Liver (tissue), 9 donors: ENCODE measurements around the gene ZBTB18. TPM values are rescaled to one million over a fixed set of nuclear protein-coding genes. Genes with fewer than 3 reads are reported as not detected.
A peak's percentile ranks its signal among the peaks of the same experiment; 100 is the strongest.

Source experiments
- DNase-seq: peaks from one replicate; pipeline ENCODE4 v3.0.0-alpha.2; 2017; ENCODE audit warnings: low spot score
- H3K27ac ChIP-seq, 2 donors: one replicate each; pipeline ENCODE4 v1.7.0; 2013; ENCODE audit warnings: inconsistent platforms in 2 of 2, low read length in 2 of 2, control low read depth in 1 of 2, low read depth in 1 of 2, mild to moderate bottlenecking in 1 of 2
- H3K27me3 ChIP-seq, 4 donors: one replicate each; pipeline versions ENCODE4 v1.6.1 to v1.7.0; 2013; ENCODE audit warnings: low read length in 3 of 4, inconsistent platforms in 1 of 4, mild to moderate bottlenecking in 1 of 4, moderate library complexity in 1 of 4; ENCODE audit not compliant: control insufficient read depth in 4 of 4, insufficient read depth in 4 of 4
- H3K36me3 ChIP-seq, 4 donors: one replicate each; pipeline versions ENCODE4 v1.6.1 to v1.7.0; 2013; ENCODE audit warnings: low read length in 3 of 4, mild to moderate bottlenecking in 3 of 4, low read depth in 1 of 4, moderate library complexity in 1 of 4; ENCODE audit not compliant: control insufficient read depth in 4 of 4, insufficient read depth in 3 of 4
- H3K4me1 ChIP-seq, 4 donors: one replicate each; pipeline versions ENCODE4 v1.6.1 to v1.7.0; 2013; ENCODE audit warnings: low read length in 3 of 4, mild to moderate bottlenecking in 3 of 4, moderate library complexity in 1 of 4; ENCODE audit not compliant: control insufficient read depth in 4 of 4, insufficient read depth in 4 of 4
- H3K4me3 ChIP-seq, 3 donors: one replicate each; pipeline versions ENCODE4 v1.6.1 to v1.7.0; 2013; ENCODE audit warnings: low read length in 3 of 3, control low read depth in 1 of 3, low read depth in 1 of 3, mild to moderate bottlenecking in 1 of 3
- H3K9ac ChIP-seq, 2 donors: one replicate each; pipeline ENCODE4 v1.7.0; 2013; ENCODE audit warnings: low read length in 2 of 2, mild to moderate bottlenecking in 2 of 2, moderate library complexity in 2 of 2, control low read depth in 1 of 2, low read depth in 1 of 2
- H3K9me3 ChIP-seq, 4 donors: one replicate each; pipeline versions ENCODE4 v1.6.1 to v1.7.0; 2013; ENCODE audit warnings: low read length in 3 of 4; ENCODE audit not compliant: control insufficient read depth in 4 of 4
- FOXA1 ChIP-seq: IDR thresholded peaks from 2 replicates; pipeline ENCODE4 v1.6.1; 2016; ENCODE audit warnings: antibody characterized with exemption
- FOXA2 ChIP-seq: IDR thresholded peaks from 2 replicates; pipeline ENCODE4 v1.6.1; 2016; ENCODE audit warnings: antibody characterized with exemption
- GABPA ChIP-seq, 2 donors: IDR thresholded peaks in 1 of 2; conservative IDR thresholded peaks in 1 of 2; 2 replicates each; pipeline ENCODE4 v1.6.1; 2016; ENCODE audit warnings: antibody characterized with exemption in 2 of 2, mild to moderate bottlenecking in 1 of 2, moderate library complexity in 1 of 2
- HNF4A ChIP-seq, 2 donors: conservative IDR thresholded peaks; 2 replicates each; pipeline ENCODE4 v1.6.1; 2016; ENCODE audit warnings: antibody characterized with exemption in 2 of 2, mild to moderate bottlenecking in 2 of 2
- HNF4G ChIP-seq: IDR thresholded peaks from 2 replicates; pipeline ENCODE4 v1.6.1; 2016; ENCODE audit warnings: antibody characterized with exemption
- JUND ChIP-seq, 2 donors: IDR thresholded peaks; 2 replicates each; pipeline ENCODE4 v1.6.1; 2016; ENCODE audit warnings: antibody characterized with exemption in 2 of 2
- NR2F2 ChIP-seq: IDR thresholded peaks from 2 replicates; pipeline ENCODE4 v1.6.1; 2016; ENCODE audit warnings: antibody characterized with exemption
- RAD21 ChIP-seq, 2 donors: IDR thresholded peaks; 2 replicates each; pipeline ENCODE4 v1.6.1; 2016; ENCODE audit warnings: antibody characterized with exemption in 2 of 2, mild to moderate bottlenecking in 2 of 2
- RXRA ChIP-seq, 2 donors: IDR thresholded peaks; 2 replicates each; pipeline ENCODE4 v1.6.1; 2017 to 2018; ENCODE audit warnings: antibody characterized with exemption in 2 of 2, mild to moderate bottlenecking in 1 of 2
- SP1 ChIP-seq: IDR thresholded peaks from 2 replicates; pipeline ENCODE4 v1.6.1; 2018; ENCODE audit warnings: antibody characterized with exemption, mild to moderate bottlenecking
- TAF1 ChIP-seq: conservative IDR thresholded peaks from 2 replicates; pipeline ENCODE4 v1.6.1; 2016; ENCODE audit warnings: antibody characterized with exemption, mild to moderate bottlenecking
- YY1 ChIP-seq: IDR thresholded peaks from 2 replicates; pipeline ENCODE4 v1.6.1; 2016; ENCODE audit warnings: antibody characterized with exemption, mild to moderate bottlenecking
- WGBS: extraction: QIAGEN DNeasy Blood & Tissue Kit; methylation state at CpG from one replicate; pipeline ENCODE4 v1.1.7; 2013; 5-methylcytosine and 5-hydroxymethylcytosine counted together
- polyA plus RNA-seq, 2 donors: library from polyadenylated mRNA; stranded (reverse) in 1 of 2; unstranded in 1 of 2; fragments of 200-250 nt in 1 of 2; fragments of >200 nt in 1 of 2; fragmentation: Nextera tagmentation in 1 of 2; extraction: Ambion mirVana in 1 of 2; gene quantifications; one replicate each; pipeline versions ENCODE4 v1.2.1 to v1.2.3, GENCODE V29; 2013 to 2015
- total RNA-seq, 2 donors: library from RNA; depleted of rRNA; stranded (reverse); fragments of >200 nt; gene quantifications; one replicate each; pipeline ENCODE4 v1.2.3, GENCODE V29; 2014
- TF ChIP-seq, protein P1 (sequence below): IDR thresholded peaks from 2 replicates; pipeline ENCODE4 v1.6.1; 2016; ENCODE audit warnings: antibody characterized with exemption, mild to moderate bottlenecking
- TF ChIP-seq, protein P2 (sequence below): IDR thresholded peaks from 2 replicates; pipeline ENCODE4 v1.6.1; 2016; ENCODE audit warnings: antibody characterized with exemption
- TF ChIP-seq, protein P3 (sequence below): IDR thresholded peaks from 2 replicates; pipeline ENCODE4 v1.6.1; 2016; ENCODE audit warnings: antibody characterized with exemption
- TF ChIP-seq, protein P4 (sequence below): IDR thresholded peaks from 2 replicates; pipeline ENCODE4 v1.6.1; 2016; ENCODE audit warnings: antibody characterized with exemption
- TF ChIP-seq, protein P5 (sequence below): fragments of 150-350 bp; IDR thresholded peaks from 2 replicates; pipeline ENCODE4 v1.5.1; 2017; ENCODE audit warnings: improper control_type of control experiment, low read depth, low read length; ENCODE audit not compliant: missing input control
- donor health status: healthy.
- donor health status: healthy.
- donor health status: healthy.
- donor health status: healthy.
- donor health status: healthy.

Gene ZBTB18
- total and polyA plus RNA-seq, 4 donors = 1.2 to 18.3 (median 5.7) TPM

DNA sequence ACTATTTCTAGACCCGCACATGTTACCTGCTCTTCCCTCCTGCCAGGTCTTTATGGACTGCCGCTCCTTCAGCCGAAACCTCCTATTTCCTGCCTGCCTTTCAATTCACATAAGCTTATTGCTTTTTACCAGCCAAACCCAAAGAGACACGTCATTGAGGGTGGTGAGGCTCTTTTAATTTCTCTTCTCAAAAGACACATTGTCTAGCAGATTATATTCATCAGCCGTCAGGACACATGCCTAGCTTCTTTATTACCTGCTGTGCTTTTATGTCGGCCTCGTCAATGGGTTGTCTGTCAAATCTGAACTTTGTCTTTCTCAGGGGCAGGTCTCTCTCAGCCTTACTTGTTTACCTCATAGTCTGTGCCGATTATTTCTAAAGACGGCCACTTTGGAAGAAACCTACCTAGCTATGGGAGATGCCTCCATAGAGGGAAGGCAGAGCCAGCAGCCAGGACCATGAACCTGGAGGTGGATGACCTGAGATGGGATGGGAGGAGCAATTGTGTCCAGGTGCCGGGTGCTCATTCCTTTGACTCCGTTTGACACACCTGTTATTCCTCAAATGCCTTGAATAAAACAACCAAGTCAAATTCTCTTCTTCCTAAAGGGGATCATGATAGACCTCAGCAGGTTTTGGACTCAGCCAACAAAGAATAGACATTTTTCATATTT lies 42.0 kb downstream of the ZBTB18 start:
- DNase-seq = no peak
- H3K27me3 ChIP-seq = no peaks in the 10 kb centered on the region
- TF ChIP-seq SP1 (no peak), RXRA (IDR thresholded peaks at IDR 0.05) (peak; percentile 68 to 73)
- no peak overlapping the region for H3K4me3 ChIP-seq
- H3K9ac ChIP-seq = no peak overlapping the region
- H3K4me1 ChIP-seq = peaks cover 17 to 66% (median 46%) of the 10 kb centered on the region in 4 donors
- no peaks in the 10 kb centered on the region for H3K9me3 ChIP-seq
- H3K36me3 ChIP-seq = no peaks in the 10 kb centered on the region
- H3K27ac ChIP-seq = peak overlapping the region in 1 of 2 donors; percentile 71
- WGBS = 53% methylated on average over 11 of the region's 11 CpGs

DNA sequence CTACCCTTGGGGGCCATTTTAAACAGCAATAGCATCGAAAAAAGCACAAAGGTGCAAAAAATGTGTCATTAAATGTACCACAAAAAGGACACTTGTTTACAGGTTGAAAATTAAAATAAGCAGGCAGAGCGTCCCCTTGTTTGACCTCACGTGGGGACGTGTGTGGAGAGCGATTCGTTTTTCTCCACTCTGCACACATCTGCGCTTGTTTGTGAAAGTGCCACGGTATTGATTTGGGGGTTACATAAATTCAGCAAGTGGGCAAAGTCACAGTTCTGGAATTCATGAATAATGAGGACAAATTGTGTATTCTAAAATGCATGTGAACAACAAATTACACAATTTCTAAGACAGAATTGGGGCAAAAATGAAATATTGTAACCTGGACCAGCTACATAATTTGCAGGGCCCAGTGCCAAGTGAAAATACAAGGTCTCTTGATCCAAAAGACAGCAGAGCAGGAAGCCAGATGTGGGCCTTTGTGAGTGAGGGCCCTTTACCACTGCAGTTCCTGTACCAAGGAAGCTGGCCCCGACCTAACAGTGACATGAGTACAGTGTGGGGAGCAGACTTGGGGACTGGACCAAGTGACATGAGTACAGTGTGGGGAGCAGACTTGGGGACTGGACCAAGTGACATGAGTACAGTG lies 43.9 kb downstream of the ZBTB18 start:
- WGBS = 37% methylated on average over 9 of the region's 9 CpGs
- peaks cover 0 to 2% (median 0%) of the 10 kb centered on the region in 4 donors for H3K9me3 ChIP-seq
- no peaks in the 10 kb centered on the region for H3K36me3 ChIP-seq
- no peak overlapping the region for H3K4me3 ChIP-seq
- H3K4me1 ChIP-seq = peaks cover 15 to 53% (median 36%) of the 10 kb centered on the region in 4 donors
- DNase-seq = no peak
- H3K27me3 ChIP-seq = no peaks in the 10 kb centered on the region
- TF ChIP-seq YY1 (peak; percentile 85), SP1 (peak; percentile 78), HNF4A (conservative IDR thresholded peaks at IDR 0.05) (peak; percentile 70 to 83), HNF4G (peak; percentile 21), NR2F2 (no peak), FOXA2 (peak; percentile 62), RAD21 (IDR thresholded peaks at IDR 0.05) (peak in 1 of 2 donors; percentile 28), GABPA (IDR thresholded peaks at IDR 0.05 in 1 of 2, conservative IDR thresholded peaks at IDR 0.05 in 1 of 2) (no peak), TAF1 (no peak), JUND (IDR thresholded peaks at IDR 0.05) (peak in 1 of 2 donors; percentile 67), FOXA1 (peak; percentile 69), RXRA (IDR thresholded peaks at IDR 0.05) (peak; percentile 90 to 93)
- TF ChIP-seq, protein P1, sequence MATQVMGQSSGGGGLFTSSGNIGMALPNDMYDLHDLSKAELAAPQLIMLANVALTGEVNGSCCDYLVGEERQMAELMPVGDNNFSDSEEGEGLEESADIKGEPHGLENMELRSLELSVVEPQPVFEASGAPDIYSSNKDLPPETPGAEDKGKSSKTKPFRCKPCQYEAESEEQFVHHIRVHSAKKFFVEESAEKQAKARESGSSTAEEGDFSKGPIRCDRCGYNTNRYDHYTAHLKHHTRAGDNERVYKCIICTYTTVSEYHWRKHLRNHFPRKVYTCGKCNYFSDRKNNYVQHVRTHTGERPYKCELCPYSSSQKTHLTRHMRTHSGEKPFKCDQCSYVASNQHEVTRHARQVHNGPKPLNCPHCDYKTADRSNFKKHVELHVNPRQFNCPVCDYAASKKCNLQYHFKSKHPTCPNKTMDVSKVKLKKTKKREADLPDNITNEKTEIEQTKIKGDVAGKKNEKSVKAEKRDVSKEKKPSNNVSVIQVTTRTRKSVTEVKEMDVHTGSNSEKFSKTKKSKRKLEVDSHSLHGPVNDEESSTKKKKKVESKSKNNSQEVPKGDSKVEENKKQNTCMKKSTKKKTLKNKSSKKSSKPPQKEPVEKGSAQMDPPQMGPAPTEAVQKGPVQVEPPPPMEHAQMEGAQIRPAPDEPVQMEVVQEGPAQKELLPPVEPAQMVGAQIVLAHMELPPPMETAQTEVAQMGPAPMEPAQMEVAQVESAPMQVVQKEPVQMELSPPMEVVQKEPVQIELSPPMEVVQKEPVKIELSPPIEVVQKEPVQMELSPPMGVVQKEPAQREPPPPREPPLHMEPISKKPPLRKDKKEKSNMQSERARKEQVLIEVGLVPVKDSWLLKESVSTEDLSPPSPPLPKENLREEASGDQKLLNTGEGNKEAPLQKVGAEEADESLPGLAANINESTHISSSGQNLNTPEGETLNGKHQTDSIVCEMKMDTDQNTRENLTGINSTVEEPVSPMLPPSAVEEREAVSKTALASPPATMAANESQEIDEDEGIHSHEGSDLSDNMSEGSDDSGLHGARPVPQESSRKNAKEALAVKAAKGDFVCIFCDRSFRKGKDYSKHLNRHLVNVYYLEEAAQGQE = peak; percentile 64
- TF ChIP-seq, protein P2, sequence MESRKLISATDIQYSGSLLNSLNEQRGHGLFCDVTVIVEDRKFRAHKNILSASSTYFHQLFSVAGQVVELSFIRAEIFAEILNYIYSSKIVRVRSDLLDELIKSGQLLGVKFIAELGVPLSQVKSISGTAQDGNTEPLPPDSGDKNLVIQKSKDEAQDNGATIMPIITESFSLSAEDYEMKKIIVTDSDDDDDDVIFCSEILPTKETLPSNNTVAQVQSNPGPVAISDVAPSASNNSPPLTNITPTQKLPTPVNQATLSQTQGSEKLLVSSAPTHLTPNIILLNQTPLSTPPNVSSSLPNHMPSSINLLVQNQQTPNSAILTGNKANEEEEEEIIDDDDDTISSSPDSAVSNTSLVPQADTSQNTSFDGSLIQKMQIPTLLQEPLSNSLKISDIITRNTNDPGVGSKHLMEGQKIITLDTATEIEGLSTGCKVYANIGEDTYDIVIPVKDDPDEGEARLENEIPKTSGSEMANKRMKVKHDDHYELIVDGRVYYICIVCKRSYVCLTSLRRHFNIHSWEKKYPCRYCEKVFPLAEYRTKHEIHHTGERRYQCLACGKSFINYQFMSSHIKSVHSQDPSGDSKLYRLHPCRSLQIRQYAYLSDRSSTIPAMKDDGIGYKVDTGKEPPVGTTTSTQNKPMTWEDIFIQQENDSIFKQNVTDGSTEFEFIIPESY = peak; percentile 41
- TF ChIP-seq, protein P3, sequence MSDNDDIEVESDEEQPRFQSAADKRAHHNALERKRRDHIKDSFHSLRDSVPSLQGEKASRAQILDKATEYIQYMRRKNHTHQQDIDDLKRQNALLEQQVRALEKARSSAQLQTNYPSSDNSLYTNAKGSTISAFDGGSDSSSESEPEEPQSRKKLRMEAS = peak; percentile 48
- TF ChIP-seq, protein P4, sequence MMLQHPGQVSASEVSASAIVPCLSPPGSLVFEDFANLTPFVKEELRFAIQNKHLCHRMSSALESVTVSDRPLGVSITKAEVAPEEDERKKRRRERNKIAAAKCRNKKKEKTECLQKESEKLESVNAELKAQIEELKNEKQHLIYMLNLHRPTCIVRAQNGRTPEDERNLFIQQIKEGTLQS = peak; percentile 31
- TF ChIP-seq, protein P5, sequence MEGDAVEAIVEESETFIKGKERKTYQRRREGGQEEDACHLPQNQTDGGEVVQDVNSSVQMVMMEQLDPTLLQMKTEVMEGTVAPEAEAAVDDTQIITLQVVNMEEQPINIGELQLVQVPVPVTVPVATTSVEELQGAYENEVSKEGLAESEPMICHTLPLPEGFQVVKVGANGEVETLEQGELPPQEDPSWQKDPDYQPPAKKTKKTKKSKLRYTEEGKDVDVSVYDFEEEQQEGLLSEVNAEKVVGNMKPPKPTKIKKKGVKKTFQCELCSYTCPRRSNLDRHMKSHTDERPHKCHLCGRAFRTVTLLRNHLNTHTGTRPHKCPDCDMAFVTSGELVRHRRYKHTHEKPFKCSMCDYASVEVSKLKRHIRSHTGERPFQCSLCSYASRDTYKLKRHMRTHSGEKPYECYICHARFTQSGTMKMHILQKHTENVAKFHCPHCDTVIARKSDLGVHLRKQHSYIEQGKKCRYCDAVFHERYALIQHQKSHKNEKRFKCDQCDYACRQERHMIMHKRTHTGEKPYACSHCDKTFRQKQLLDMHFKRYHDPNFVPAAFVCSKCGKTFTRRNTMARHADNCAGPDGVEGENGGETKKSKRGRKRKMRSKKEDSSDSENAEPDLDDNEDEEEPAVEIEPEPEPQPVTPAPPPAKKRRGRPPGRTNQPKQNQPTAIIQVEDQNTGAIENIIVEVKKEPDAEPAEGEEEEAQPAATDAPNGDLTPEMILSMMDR = no peak
- no peak overlapping the region for H3K9ac ChIP-seq
- H3K27ac ChIP-seq = peak overlapping the region; percentile 83 to 87
